Thoracic aorta (tissue), 2 donors: ENCODE results near the gene EIPR1. TPM values are rescaled to one million over a fixed set of nuclear protein-coding genes. Genes with fewer than 3 reads are reported as not detected.
"Not testable (repeated sequence)": the region's sequence is repeated elsewhere in the genome, so short reads cannot be mapped to it uniquely, and the experiment has no call there.

Experiments used
- ATAC-seq: fragments of 150-250 bp; one replicate; pipeline ENCODE4 v1.8.0; 2017; ENCODE audit warnings: low read depth; ENCODE audit not compliant: insufficient number of reproducible peaks, low FRiP score
- DNase-seq: peaks from one replicate; pipeline ENCODE4 v3.0.0-alpha.2; 2020; ENCODE audit warnings: low spot score
- H3K27ac ChIP-seq, 2 donors: fragments of 200-600 bp; sonication (generic); 1 replicate in 1 of 2; 2 replicates in 1 of 2; pipeline ENCODE4 v1.5.1; 2016; ENCODE audit warnings: mild to moderate bottlenecking in 2 of 2, moderate library complexity in 2 of 2
- H3K27me3 ChIP-seq: fragments of 200-600 bp; sonication (generic); replicated peaks from 2 replicates; pipeline ENCODE4 v1.6.0; 2016; ENCODE audit warnings: mild to moderate bottlenecking; ENCODE audit not compliant: insufficient read depth
- H3K36me3 ChIP-seq: fragments of 200-600 bp; sonication (generic); one replicate; pipeline ENCODE4 v1.5.1; 2016
- H3K4me1 ChIP-seq, 2 donors: fragments of 200-600 bp; sonication (generic); 1 replicate in 1 of 2; 2 replicates in 1 of 2; pipeline versions ENCODE4 v1.5.1 to v1.6.0; 2016; ENCODE audit warnings: low read depth in 2 of 2, mild to moderate bottlenecking in 1 of 2; ENCODE audit not compliant: control insufficient read depth in 1 of 2
- H3K4me3 ChIP-seq: fragments of 200-600 bp; sonication (generic); 2 replicates; pipeline ENCODE4 v1.5.1; 2016; ENCODE audit warnings: mild to moderate bottlenecking
- H3K9me3 ChIP-seq: fragments of 200-600 bp; sonication (generic); 2 replicates; pipeline ENCODE4 v1.5.1; 2016
- total RNA-seq, 2 donors: library from RNA; depleted of rRNA; stranded (reverse); fragments of >200 nt; gene quantifications; one replicate each; pipeline versions ENCODE4 v1.1.0 to v1.2.3, GENCODE V29; 2016
- TF ChIP-seq, protein P1 (sequence below): fragments of 200-600 bp; sonication (generic); IDR thresholded peaks from one replicate; pipeline ENCODE4 v1.5.1; 2019; ENCODE audit warnings: antibody characterized with exemption

The EIPR1 gene
- total RNA-seq, 2 donors from 2014 or later, result 17.9 to 40.6 TPM

DNA sequence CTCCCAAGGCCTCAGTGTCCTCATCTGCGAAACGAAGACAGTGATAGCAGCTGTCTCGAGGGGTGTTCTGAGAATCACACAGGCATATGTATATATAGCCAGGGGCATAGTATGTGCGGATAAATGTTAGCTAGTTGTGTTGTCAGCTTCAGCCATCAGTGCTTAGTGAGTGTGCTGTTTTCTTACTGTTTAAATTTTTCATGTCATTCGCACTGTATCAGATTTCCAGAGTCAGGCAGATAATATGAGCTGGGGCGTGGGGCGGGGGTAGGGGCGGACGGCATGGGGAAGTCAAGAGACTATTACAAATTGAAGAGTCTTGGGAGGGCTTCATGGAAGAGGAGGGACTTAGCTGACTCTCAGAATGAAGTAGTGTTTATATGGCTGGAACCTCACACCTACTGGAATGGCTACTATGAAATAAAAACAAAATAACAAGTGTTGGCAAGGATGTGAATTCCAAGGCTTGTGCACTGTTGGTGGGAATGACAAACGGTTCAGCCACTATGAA is 8.9 kb upstream of the EIPR1 start:
- Histone ChIP-seq H3K27me3 (no peaks in the 10 kb centered on the region), H3K4me3 (no peak overlapping the region), H3K9me3 (no peaks in the 10 kb centered on the region), H3K4me1 (peaks cover 0 to 4% of the 10 kb centered on the region in 2 donors), H3K36me3 (peaks cover 33% of the 10 kb centered on the region), H3K27ac (no peak overlapping the region)
- TF ChIP-seq, protein P1, sequence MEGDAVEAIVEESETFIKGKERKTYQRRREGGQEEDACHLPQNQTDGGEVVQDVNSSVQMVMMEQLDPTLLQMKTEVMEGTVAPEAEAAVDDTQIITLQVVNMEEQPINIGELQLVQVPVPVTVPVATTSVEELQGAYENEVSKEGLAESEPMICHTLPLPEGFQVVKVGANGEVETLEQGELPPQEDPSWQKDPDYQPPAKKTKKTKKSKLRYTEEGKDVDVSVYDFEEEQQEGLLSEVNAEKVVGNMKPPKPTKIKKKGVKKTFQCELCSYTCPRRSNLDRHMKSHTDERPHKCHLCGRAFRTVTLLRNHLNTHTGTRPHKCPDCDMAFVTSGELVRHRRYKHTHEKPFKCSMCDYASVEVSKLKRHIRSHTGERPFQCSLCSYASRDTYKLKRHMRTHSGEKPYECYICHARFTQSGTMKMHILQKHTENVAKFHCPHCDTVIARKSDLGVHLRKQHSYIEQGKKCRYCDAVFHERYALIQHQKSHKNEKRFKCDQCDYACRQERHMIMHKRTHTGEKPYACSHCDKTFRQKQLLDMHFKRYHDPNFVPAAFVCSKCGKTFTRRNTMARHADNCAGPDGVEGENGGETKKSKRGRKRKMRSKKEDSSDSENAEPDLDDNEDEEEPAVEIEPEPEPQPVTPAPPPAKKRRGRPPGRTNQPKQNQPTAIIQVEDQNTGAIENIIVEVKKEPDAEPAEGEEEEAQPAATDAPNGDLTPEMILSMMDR, result no peak
- ATAC-seq (no peak), DNase-seq (no peak)

DNA sequence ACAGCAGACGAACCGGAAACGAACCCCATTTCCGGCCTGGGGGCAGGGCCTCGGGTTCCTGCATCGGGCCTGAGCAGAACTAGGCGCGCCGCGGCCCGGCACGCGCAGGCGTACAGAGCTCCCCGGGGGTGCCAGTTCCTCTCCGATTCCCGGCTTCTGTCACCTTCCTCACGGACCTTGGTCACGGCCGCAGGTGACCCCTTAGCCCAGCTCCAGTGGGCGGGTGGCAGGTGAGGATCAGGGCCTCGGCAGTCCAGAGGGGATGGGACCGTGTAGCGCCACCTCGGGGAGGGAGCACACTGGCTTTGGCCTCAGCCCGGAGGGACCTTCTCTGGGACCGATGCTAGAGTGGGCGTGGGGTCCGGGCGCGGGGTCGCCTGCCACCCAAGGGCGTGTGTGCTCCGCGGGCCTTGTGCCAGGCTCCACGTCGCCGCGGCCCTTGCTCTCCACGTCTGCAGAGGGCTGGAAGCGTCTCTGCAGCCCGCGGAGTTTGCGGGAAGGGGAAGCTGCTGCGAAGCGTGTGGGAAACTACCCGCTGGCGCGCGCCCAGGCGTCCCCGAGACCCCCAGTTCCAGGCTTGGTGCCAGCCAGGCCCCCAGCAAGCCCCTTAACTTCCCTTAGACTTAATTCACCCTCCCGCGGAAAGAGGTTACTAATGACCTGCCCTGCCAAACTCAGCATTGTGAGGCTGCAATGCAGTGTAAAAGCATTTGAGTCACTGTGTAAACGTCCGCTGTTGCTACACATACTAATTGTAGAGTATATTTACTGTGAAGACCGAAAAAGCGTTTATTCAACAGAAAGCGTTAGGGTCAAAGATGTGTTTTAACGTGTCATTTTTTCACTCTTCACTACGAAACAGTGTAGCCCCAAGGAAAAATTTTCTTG is 2.3 kb upstream of the EIPR1 start, which contains the start of gene TRAPPC12:
TRAPPC12 (plus strand) TSS at position 48 of the 888 bp plus-strand sequence. CDS start 7,930 bp downstream, outside the sequence.
- peak within 1 kb of the TSS; percentile 87 for H3K4me3 ChIP-seq
- H3K27ac ChIP-seq, result peak within 1 kb of the TSS; percentile 82 to 92
- peaks cover 14 to 25% of the 10 kb centered on the region in 2 donors for H3K4me1 ChIP-seq
- no peaks in the 10 kb centered on the region for H3K36me3 ChIP-seq
- TF ChIP-seq, protein P1, result peak; percentile 26
- peak; percentile 63 for ATAC-seq
- H3K9me3 ChIP-seq, result no peaks in the 10 kb centered on the region
- H3K27me3 ChIP-seq, result no peaks in the 10 kb centered on the region
- peak; percentile 60 for DNase-seq

DNA sequence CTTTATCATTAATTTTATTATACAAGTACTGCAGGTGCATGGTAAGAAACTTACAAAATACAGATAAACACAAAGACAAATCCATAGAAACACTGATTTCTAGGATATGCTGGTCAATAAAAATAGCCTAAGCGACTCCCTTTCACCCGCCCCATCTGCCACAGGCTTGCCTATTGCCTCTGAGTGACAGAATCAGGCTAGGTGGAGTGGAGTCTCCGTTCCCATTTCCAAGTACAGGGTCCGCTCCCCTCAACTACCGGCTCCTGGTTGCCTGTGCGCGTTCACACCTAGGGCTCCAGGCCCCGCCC is 1.7 kb upstream of the EIPR1 start:
- H3K4me3 ChIP-seq, result peak overlapping the region; percentile 87
- no peaks in the 10 kb centered on the region for H3K27me3 ChIP-seq
- no peaks in the 10 kb centered on the region for H3K9me3 ChIP-seq
- H3K27ac ChIP-seq, result peak overlapping the region; percentile 82 to 92
- DNase-seq (no peak), ATAC-seq (no peak)
- TF ChIP-seq, protein P1, result no peak
- H3K4me1 ChIP-seq, result peaks cover 14 to 25% of the 10 kb centered on the region in 2 donors
- no peaks in the 10 kb centered on the region for H3K36me3 ChIP-seq

DNA sequence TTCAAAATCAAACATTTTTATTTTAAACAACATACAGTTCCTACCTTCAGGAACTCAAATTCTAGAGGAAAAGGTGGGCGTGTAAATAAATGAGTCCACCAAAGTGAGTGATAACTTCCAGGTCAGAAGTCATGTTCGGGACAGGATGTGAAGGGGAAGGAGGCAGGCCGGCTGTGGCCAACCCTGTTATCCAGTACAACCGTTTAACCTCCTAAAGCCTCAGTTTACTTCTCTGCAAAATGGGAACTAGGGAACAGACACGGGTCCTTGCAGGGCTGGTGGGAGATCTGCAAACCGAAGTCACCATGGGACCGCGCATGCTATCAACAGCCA is 373 bp downstream of the EIPR1 start:
- TF ChIP-seq, protein P1, result no peak
- Histone ChIP-seq H3K4me3 (peak overlapping the region; percentile 83), H3K36me3 (no peaks in the 10 kb centered on the region), H3K9me3 (no peaks in the 10 kb centered on the region), H3K27me3 (no peaks in the 10 kb centered on the region), H3K27ac (peak overlapping the region; percentile 86 to 92), H3K4me1 (peaks cover 14 to 25% of the 10 kb centered on the region in 2 donors)
- ATAC-seq, result peak; percentile 25
- no peak for DNase-seq

DNA sequence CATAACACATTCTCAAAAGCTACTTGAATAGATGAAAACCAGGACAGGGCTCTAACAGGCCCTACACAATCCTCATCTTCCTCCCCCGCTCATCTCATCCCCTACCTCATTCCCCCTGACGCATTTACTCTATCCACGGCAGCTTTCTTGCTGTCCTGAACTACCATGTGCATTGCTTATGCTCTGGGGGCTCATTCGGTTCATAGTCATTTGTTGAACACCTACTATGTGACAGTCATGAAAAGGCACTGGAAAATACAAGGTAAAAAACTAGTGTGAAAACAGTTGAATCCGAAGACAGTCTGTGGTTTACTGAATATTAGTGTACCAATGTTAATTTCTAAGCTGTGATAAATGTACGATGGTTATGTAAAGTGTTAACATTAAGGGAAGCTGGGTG is 797 bp downstream of the EIPR1 start:
- Histone ChIP-seq H3K4me3 (peak overlapping the region; percentile 83), H3K36me3 (no peaks in the 10 kb centered on the region), H3K27ac (no peak overlapping the region), H3K27me3 (no peaks in the 10 kb centered on the region), H3K4me1 (peaks cover 14 to 25% of the 10 kb centered on the region in 2 donors), H3K9me3 (no peaks in the 10 kb centered on the region)
- TF ChIP-seq, protein P1, result no peak
- ATAC-seq (no peak), DNase-seq (no peak)

DNA sequence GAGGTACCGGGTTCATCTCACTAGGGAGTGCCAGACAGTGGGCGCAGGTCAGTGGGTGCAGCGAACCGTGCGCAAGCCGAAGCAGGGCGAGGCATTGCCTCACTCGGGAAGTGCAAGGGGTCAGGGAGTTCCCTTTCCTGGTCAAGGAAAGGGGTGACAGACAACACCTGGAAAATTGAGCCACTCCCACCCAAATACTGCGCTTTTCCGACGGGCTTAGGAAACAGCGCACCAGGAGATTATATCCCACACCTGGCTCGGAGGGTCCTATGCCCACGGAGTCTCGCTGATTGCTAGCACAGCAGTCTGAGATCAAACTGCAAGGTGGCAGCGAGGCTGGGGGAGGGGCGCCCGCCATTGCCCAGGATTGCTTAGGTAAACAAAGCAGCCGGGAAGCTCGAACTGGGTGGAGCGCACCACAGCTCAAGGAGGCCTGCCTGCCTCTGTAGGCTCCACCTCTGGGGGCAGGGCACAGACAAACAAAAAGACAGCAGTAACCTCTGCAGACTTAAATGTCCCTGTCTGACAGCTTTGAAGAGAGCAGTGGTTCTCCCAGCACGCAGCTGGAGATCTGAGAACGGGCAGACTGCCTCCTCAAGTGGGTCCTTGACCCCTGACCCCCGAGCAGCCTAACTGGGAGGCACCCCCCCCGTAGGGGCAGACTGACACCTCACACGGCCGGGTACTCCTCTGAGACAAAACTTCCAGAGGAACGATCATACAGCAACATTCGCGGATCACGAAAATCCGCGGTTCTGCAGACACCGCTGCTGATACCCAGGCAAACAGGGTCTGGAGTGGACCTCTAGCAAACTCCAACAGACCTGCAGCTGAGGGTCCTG is 8.1 kb downstream of the EIPR1 start:
- not testable (repeated sequence) for H3K9me3 ChIP-seq, H3K27me3 ChIP-seq, DNase-seq, H3K36me3 ChIP-seq, ATAC-seq, H3K4me1 ChIP-seq, H3K27ac ChIP-seq, H3K4me3 ChIP-seq
